Measurements from ENCODE around the gene GGTLC2. TPM values are rescaled to one million over a fixed set of nuclear protein-coding genes. Genes with fewer than 3 reads are reported as not detected.

The GGTLC2 gene
- total and polyA plus RNA-seq, 9 donors: not detected

GRCh38 chr22:22655452-22656290 is 11.3 kb downstream of the GGTLC2 start:
- TF ChIP-seq, protein P1, sequence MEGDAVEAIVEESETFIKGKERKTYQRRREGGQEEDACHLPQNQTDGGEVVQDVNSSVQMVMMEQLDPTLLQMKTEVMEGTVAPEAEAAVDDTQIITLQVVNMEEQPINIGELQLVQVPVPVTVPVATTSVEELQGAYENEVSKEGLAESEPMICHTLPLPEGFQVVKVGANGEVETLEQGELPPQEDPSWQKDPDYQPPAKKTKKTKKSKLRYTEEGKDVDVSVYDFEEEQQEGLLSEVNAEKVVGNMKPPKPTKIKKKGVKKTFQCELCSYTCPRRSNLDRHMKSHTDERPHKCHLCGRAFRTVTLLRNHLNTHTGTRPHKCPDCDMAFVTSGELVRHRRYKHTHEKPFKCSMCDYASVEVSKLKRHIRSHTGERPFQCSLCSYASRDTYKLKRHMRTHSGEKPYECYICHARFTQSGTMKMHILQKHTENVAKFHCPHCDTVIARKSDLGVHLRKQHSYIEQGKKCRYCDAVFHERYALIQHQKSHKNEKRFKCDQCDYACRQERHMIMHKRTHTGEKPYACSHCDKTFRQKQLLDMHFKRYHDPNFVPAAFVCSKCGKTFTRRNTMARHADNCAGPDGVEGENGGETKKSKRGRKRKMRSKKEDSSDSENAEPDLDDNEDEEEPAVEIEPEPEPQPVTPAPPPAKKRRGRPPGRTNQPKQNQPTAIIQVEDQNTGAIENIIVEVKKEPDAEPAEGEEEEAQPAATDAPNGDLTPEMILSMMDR (IDR thresholded peaks at IDR 0.05): no peak
- no peak for TF ChIP-seq EP300 (IDR thresholded peaks at IDR 0.05)
- no peak for TF ChIP-seq POLR2A (IDR thresholded peaks at IDR 0.05)
- H3K27me3 ChIP-seq: no peaks in the 10 kb centered on the region
- no peak overlapping the region for H3K27ac ChIP-seq
- DNase-seq: no peak
- no peaks in the 10 kb centered on the region for H3K36me3 ChIP-seq
- intact Hi-C loops (cut with DNase I): no loop called here
- 76 to 91% (median 84%) methylated on average over 8 of the region's 8 CpGs for WGBS, 3 donors
- no peaks in the 10 kb centered on the region for H3K9me3 ChIP-seq
- no peak overlapping the region for H3K4me3 ChIP-seq
- peaks cover 8% of the 10 kb centered on the region for H3K4me1 ChIP-seq (ENCODE audit: insufficient read depth)

GRCh38 chr22:22657712-22658111 is 13.3 kb downstream of the GGTLC2 start:
- H3K27me3 ChIP-seq: no peaks in the 10 kb centered on the region
- H3K36me3 ChIP-seq: no peaks in the 10 kb centered on the region
- 45 to 98% (median 91%) methylated on average over 1 of the region's 1 CpG for WGBS, 3 donors
- H3K27ac ChIP-seq: no peak overlapping the region
- TF ChIP-seq EP300 (IDR thresholded peaks at IDR 0.05): no peak
- TF ChIP-seq POLR2A (IDR thresholded peaks at IDR 0.05): no peak
- TF ChIP-seq, protein P1 (IDR thresholded peaks at IDR 0.05): no peak
- no peaks in the 10 kb centered on the region for H3K9me3 ChIP-seq
- H3K4me1 ChIP-seq (ENCODE audit: insufficient read depth): peaks cover under 1% of the 10 kb centered on the region
- intact Hi-C loops (cut with DNase I): no loop called here
- H3K4me3 ChIP-seq: no peak overlapping the region
- no peak for DNase-seq

DNA sequence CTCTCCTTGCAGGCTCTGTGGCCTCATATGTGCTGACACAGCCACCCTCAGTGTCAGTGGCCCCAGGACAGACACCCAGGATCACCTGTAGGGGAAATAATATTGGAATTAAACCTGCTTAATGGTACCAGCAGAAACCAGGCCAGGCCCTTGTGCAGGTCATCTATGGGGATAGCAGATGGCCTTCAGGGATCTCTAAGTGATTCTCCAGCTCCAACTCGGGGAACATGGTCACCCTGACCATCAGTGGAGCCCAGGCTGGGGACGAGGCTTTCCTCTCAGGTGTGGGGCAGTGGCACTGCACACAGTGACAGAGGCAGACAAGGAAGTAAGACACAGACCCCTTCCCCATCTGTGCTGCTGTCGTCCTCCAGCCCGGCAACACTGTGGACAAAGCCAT is 16.9 kb downstream of the GGTLC2 start:
- 86 to 91% (median 89%) methylated on average over 4 of the region's 4 CpGs for WGBS, 3 donors
- DNase-seq: no peak

DNA sequence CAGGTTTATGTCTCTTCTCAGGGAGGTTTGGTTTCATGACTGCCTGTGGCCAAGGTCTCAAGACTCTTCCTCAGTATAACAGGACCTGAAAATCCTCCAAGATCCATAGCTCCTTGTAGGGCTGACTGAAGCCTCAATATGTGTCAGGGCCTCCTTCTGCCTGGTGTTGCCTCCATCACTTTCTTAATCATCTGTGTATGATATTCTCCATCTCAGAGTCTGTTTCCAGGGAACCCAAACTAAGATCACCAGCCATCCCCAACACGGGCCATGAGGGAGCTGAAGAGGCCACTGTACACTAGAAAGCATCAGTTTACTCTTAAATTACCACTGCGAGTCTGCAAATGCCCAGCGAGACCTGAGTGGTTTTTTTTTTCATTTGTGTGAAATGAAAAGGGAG is 17.7 kb downstream of the GGTLC2 start:
- no peak for DNase-seq
- TF ChIP-seq, protein P1 (IDR thresholded peaks at IDR 0.05): no peak
- no peak for TF ChIP-seq EP300 (IDR thresholded peaks at IDR 0.05)
- no peak for TF ChIP-seq POLR2A (IDR thresholded peaks at IDR 0.05)
- no peaks in the 10 kb centered on the region for H3K27me3 ChIP-seq
- no peak overlapping the region for H3K4me3 ChIP-seq
- intact Hi-C loops (cut with DNase I): no loop called here
- H3K27ac ChIP-seq: no peak overlapping the region
- H3K36me3 ChIP-seq: no peaks in the 10 kb centered on the region
- H3K9me3 ChIP-seq: no peaks in the 10 kb centered on the region
- no peaks in the 10 kb centered on the region for H3K4me1 ChIP-seq (ENCODE audit: insufficient read depth)
- WGBS, 3 donors: 79 to 82% (median 82%) methylated on average over 3 of the region's 3 CpGs

More for the DNA sequence above, 16.9 kb downstream of the GGTLC2 start:
- Histone ChIP-seq H3K36me3 (no peaks in the 10 kb centered on the region), H3K9me3 (no peaks in the 10 kb centered on the region), H3K4me1 (ENCODE audit: insufficient read depth) (no peaks in the 10 kb centered on the region), H3K27ac (no peak overlapping the region), H3K4me3 (no peak overlapping the region), H3K27me3 (no peaks in the 10 kb centered on the region)
- TF ChIP-seq EP300 (IDR thresholded peaks at IDR 0.05): no peak
- TF ChIP-seq, protein P1 (IDR thresholded peaks at IDR 0.05): no peak
- no peak for TF ChIP-seq POLR2A (IDR thresholded peaks at IDR 0.05)
- intact Hi-C loops (cut with DNase I): no loop called here

Data from ovary (tissue), 9 donors.